K562 (cell line): ENCODE measurements around the gene SLC12A4. TPM values are rescaled to one million over a fixed set of nuclear protein-coding genes. Genes with fewer than 3 reads are reported as not detected.

Experiments
- ARNT ChIP-seq, 2 experiments: fragments of 450-650 bp; IDR thresholded peaks; 2 replicates each; pipeline ENCODE4 v1.6.1; 2016; ENCODE audit warnings: mild to moderate bottlenecking in 1 of 2
- ATF1 ChIP-seq, 2 experiments: fragments of 450-650 bp in 1 of 2; IDR thresholded peaks; 2 replicates each; pipeline ENCODE4 v1.6.1; 2016; ENCODE audit warnings: missing compliant biosample characterization in 1 of 2, missing genetic modification characterization in 1 of 2
- BRCA1 ChIP-seq, 2 experiments: fragments of 450-650 bp in 1 of 2; sonication (generic) in 1 of 2; formaldehyde crosslinking in 1 of 2; IDR thresholded peaks; 2 replicates each; pipeline versions ENCODE4 v1.5.0 to v1.6.1; 2017 to 2020; ENCODE audit warnings: mild to moderate bottlenecking in 1 of 2, missing genetic modification reagents in 1 of 2
- CBX8 ChIP-seq: fragments of 200-600 bp; sonication (generic); IDR thresholded peaks from 2 replicates; pipeline ENCODE4 v1.6.1; 2012; ENCODE audit warnings: borderline replicate concordance, mixed run types, low read depth, mild to moderate bottlenecking, moderate library complexity, mixed read lengths, low read length, control low read depth, inconsistent platforms; ENCODE audit not compliant: poor library complexity, severe bottlenecking; ENCODE audit errors: extremely low read depth
- CREB5 ChIP-seq: fragments of 250-450 bp; sonication (Bioruptor Pico); IDR thresholded peaks from 2 replicates; pipeline ENCODE4 v1.5.0; 2020; ENCODE audit warnings: mild to moderate bottlenecking
- DDX20 ChIP-seq: fragments of 450-650 bp; IDR thresholded peaks from 2 replicates; pipeline ENCODE4 v1.6.1; 2016; ENCODE audit warnings: missing genetic modification characterization, low read depth, mild to moderate bottlenecking, missing compliant biosample characterization, moderate library complexity
- ELF1 ChIP-seq: fragments of 200-800 bp; sonication (Bioruptor generic); IDR thresholded peaks from 2 replicates; pipeline ENCODE4 v1.6.1; 2016; ENCODE audit warnings: missing genetic modification characterization, missing compliant biosample characterization
- ELF4 ChIP-seq: fragments of 450-650 bp; formaldehyde crosslinking; IDR thresholded peaks from 2 replicates; pipeline ENCODE4 v1.4.0; 2022; ENCODE audit warnings: missing genetic modification characterization
- FOSL1 ChIP-seq: fragments of 200-800 bp; sonication (Bioruptor generic); conservative IDR thresholded peaks from 2 replicates; pipeline ENCODE4 v1.6.1; 2016; ENCODE audit warnings: missing genetic modification characterization, missing compliant biosample characterization
- MEF2D ChIP-seq: conservative IDR thresholded peaks from 2 replicates; pipeline ENCODE4 v1.6.1; 2016; ENCODE audit warnings: low read depth, missing genetic modification characterization, missing compliant biosample characterization
- MIER1 ChIP-seq: fragments of 450-650 bp; IDR thresholded peaks from 2 replicates; pipeline ENCODE4 v1.6.1; 2016; ENCODE audit warnings: antibody characterized with exemption, mild to moderate bottlenecking, low read depth
- PHF8 ChIP-seq: fragments of 200-600 bp; sonication (generic); IDR thresholded peaks from 2 replicates; pipeline ENCODE4 v1.6.1; 2012; ENCODE audit warnings: mixed run types, mild to moderate bottlenecking, inconsistent platforms, low read length, moderate library complexity, borderline replicate concordance
- RCOR1 ChIP-seq, 2 experiments: IDR thresholded peaks; 2 replicates each; pipeline ENCODE4 v1.6.1; 2012; ENCODE audit warnings: low read depth in 2 of 2, low read length in 2 of 2, borderline replicate concordance in 1 of 2, improper control_type of control experiment in 1 of 2
- REST ChIP-seq, 2 experiments: fragments of 450-650 bp; formaldehyde crosslinking in 1 of 2; IDR thresholded peaks; 2 replicates each; pipeline versions ENCODE4 v1.4.0 to v1.6.1; 2014 to 2020; ENCODE audit warnings: mild to moderate bottlenecking in 2 of 2, borderline replicate concordance in 1 of 2, low read depth in 1 of 2
- ZBTB1 ChIP-seq: sonication (generic); formaldehyde crosslinking; IDR thresholded peaks from 2 replicates; pipeline ENCODE4 v1.8.1; 2023; ENCODE audit warnings: missing genetic modification reagents, low read depth, mild to moderate bottlenecking, borderline replicate concordance
- ZBTB17 ChIP-seq: fragments of 450-650 bp; formaldehyde crosslinking; IDR thresholded peaks from 2 replicates; pipeline ENCODE4 v1.4.0; 2020; ENCODE audit warnings: mild to moderate bottlenecking
- ZKSCAN8 ChIP-seq: fragments of 200-800 bp; sonication (Bioruptor generic); IDR thresholded peaks from 2 replicates; pipeline ENCODE4 v1.6.1; 2016; ENCODE audit warnings: missing genetic modification characterization, missing compliant biosample characterization
- ZNF57 ChIP-seq: fragments of 450-650 bp; formaldehyde crosslinking; IDR thresholded peaks from 2 replicates; pipeline ENCODE4 v1.4.0; 2020; ENCODE audit warnings: mild to moderate bottlenecking, moderate library complexity
- polyA plus RNA-seq, 8 experiments: library from polyadenylated mRNA; depleted of rRNA in 4 of 8; stranded (reverse) in 5 of 8; unstranded in 3 of 8; fragments of >200 nt; fragmentation: Nextera tagmentation in 2 of 8; fragmentation: Illumina TruSeq in 1 of 8; extraction: Ambion mirVana in 2 of 8; extraction: Trizol in 1 of 8; gene quantifications; 2 replicates each; pipeline versions ENCODE4 v1.2.1 to v1.2.3, GENCODE V29; 2011 to 2014; ENCODE audit warnings: inconsistent platforms in 1 of 8, missing spikeins in 1 of 8
- total RNA-seq, 7 experiments: library from RNA; depleted of rRNA in 6 of 7; stranded (reverse); fragments of >200 nt in 6 of 7; fragmentation: Illumina TruSeq in 2 of 7; extraction: Trizol in 2 of 7; gene quantifications; 2 replicates each; pipeline versions ENCODE4 v1.2.1 to v1.2.3, GENCODE V29; 2011 to 2021; ENCODE audit warnings: low replicate concordance in 1 of 7

Gene SLC12A4
- total and polyA plus RNA-seq, 9 of the 15 experiments (the other 6 are each of a cell fraction or from before 2014, with no cell fraction given) = 0.75 to 43.5 (median 15.0) TPM

- peak; percentile 28; the same call in 1 of the 2 replicates for TF ChIP-seq REST (IDR thresholded peaks at IDR 0.05; ENCODE audit: borderline replicate concordance)
- TF ChIP-seq REST (CRISPR knock-in tag; IDR thresholded peaks at IDR 0.05; ENCODE audit: low read depth) = no peak
- TF ChIP-seq MEF2D (tag) = no peak
- no peak for TF ChIP-seq ELF4
- TF ChIP-seq ELF1 (tag) = no peak
- TF ChIP-seq MIER1 = no peak
- no peak for TF ChIP-seq BRCA1 (IDR thresholded peaks at IDR 0.05)
- no peak for TF ChIP-seq BRCA1 (CRISPR knock-in tag; IDR thresholded peaks at IDR 0.05)
- TF ChIP-seq RCOR1 (IDR thresholded peaks at IDR 0.05; ENCODE audit: borderline replicate concordance in 1 of 2, low read depth in 2 of 2, low read length in 2 of 2) = peak in 1 of 2 experiments; percentile 76; a peak in 1 of 4 replicates
- TF ChIP-seq CREB5 (CRISPR knock-in tag) = no peak
- no peak for TF ChIP-seq ZNF57
- no peak for TF ChIP-seq ARNT (IDR thresholded peaks at IDR 0.05)
- TF ChIP-seq ZKSCAN8 (CRISPR knock-in tag) = no peak
- no peak for TF ChIP-seq ATF1 (CRISPR knock-in tag; IDR thresholded peaks at IDR 0.05)
- TF ChIP-seq ATF1 (tag; IDR thresholded peaks at IDR 0.05) = no peak
- 0 out of 2 replicates have a peak, but pooled peaks have one; percentile 52 for TF ChIP-seq FOSL1
- TF ChIP-seq CBX8 = no peak
- no peak for TF ChIP-seq PHF8
- TF ChIP-seq ZBTB17 = no peak
- no peak for TF ChIP-seq DDX20 (tag)
- TF ChIP-seq ZBTB1 (CRISPR knock-in tag) = no peak
Measured at GRCh38 chr16:67922221-67922620, 46.2 kb downstream of the SLC12A4 start (continued).
